HG02763 (cell line): Measurements from ENCODE around the gene HS6ST3.
"Not testable (repeated sequence)": the region's sequence is repeated elsewhere in the genome, so short reads cannot be mapped to it uniquely, and the experiment has no call there.

Experiments
- ATAC-seq: cut with Tn5 transposase; IDR thresholded peaks from one replicate; pipeline ENCODE4 v1.9.1; 2021; ENCODE audit warnings: mild to moderate bottlenecking, moderate library complexity; ENCODE audit not compliant: unreplicated experiment

Gene HS6ST3

DNA sequence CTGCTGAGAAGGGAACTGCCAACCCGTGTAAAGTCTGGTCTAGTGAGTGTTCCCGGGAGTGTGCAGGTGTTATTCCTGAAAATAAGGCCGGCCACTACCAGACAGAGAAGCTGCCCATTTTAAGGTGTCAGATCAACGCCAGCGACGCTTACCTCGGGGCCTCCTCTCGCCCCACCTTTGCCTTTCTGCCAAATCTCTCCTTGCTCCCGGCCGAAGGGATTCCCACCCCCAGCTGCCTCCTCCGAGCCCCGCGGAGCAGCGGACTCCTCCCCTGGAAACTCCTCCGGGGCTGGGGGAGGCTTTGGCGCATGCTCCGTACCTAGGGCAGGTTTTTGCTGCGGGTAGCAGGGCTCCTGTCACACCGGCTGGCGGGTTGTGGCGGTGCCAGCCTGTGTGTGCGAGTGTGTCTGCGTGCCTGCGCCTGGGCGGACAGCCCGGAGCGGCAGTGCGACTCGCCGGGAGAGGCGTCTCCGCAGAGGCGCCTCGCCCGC is at the start of gene HS6ST3:
HS6ST3 (plus strand) TSS at position 359 of the 491 bp plus-strand sequence.
- ATAC-seq: no peak

- ATAC-seq: no peak
These were observed 48.4 kb upstream of the HS6ST3 start for GRCh38 chr13:96041326-96042110.

DNA sequence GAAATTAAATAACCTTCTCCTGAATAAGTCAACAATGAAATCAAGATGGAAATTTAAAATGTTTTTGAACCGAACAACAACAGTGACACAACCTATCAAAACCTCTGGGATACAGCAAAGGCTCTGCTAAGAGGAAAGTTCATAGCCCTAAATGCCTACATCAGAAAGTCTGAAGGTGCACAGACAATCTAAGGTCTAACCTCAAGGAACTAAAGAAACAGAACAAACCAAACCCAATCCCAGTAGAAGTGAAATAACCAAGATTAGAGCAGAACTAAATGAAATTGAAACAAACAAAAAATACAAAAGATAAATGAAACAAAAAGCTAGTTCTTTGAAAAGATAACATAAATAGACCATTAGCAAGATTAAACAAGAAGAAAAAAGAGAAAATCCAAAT is 45.7 kb upstream of the HS6ST3 start:
- no peak for ATAC-seq

- not testable (repeated sequence) for ATAC-seq
These were observed 43.3 kb upstream of the HS6ST3 start for GRCh38 chr13:96046449-96047126.

DNA sequence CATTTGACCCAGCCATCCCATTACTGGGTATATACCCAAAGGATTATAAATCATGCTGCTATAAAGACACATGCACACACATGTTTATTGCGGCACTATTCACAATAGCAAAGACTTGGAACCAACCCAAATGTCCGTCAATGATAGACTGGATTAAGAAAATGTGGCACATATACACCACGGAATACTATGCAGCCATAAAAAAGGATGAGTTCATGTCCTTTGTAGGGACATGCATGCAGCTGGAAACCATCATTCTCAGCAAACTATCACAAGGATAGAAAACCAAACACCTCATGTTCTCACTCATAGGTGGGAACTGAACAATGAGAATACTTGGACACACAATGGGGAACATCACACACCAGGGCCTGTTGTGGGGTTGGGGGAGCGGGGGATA is 39.0 kb upstream of the HS6ST3 start:
- ATAC-seq: not testable (repeated sequence)

GRCh38 chr13:96051491-96051890 is 38.4 kb upstream of the HS6ST3 start:
- ATAC-seq: not testable (repeated sequence)

DNA sequence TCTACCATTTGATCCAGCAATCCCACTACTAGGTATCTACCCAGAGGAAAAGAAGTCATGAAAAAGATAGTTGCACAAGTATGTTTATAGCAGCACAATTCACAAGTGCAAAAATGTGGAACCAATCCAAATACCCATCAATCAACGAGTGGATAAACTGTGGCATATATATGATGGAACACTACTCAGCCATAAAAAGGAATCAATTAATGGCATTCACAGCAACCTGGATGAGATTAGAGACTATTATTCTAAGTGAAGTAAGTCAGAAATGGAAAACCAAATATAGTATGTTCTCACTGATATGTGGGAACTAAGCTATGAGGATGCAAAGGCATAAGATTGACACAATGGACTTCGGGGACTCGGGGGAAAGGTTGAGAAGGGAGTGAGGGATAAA is 38.0 kb upstream of the HS6ST3 start:
- ATAC-seq: not testable (repeated sequence)

- ATAC-seq: peak; percentile 44
These were observed 37.3 kb upstream of the HS6ST3 start for GRCh38 chr13:96052656-96053002.

DNA sequence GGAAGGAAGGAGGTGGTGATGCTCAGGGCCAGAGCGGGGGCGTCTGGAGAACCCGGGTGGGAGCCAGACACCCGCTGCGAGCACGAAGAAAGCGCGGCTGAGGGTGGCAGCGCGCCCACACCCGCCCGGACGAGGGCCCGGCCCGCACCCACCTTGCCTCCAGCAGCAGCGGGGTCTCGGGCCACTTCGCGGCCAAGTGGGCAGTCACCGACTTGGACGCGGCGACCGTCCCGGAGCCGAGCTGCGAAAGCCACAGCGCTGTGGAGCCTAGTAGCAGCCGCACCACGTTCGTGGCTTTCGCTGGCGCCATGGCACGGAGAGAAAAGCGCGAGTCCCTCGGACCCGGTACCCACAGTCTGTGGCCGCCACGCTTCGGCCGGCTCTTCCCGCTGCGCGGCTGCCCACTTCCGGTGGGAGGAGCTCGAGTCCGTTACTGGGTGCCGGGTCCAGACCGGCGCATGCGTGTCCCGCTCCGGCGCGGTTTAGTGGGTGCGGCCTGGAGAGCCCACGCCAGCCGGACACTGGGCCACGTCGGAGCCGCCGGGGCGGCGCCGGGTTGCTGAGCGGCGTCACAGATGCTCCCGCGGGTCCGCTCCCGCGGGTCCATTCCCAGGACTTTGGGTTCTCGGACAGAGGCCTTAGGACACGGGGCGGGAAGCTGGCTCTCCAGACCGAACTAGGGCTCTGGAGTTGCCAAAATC is 36.8 kb upstream of the HS6ST3 start, which contains the start of gene UGGT2:
UGGT2 (minus strand) TSS at position 399 of the 701 bp plus-strand sequence; CDS start at position 310, 89 bp downstream.
- peak; percentile 98 for ATAC-seq

DNA sequence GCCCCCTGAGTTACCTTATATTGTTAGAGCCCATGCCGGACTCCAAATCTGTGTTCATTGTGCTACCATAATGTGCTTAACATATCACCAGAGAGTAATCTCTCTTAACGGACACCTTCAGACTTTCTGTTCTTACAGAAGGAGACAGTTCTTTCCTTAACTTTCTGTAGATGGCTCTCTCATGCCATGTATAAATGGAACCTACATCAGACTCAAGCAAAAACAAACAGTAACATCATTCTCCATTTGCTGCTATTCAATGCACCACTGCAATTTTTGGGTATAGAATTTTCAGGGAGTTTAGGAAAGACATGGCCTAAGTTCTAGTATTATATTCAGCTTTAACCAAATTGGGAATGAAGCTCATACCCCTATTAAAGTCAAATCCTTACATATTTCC is 24.1 kb upstream of the HS6ST3 start:
- ATAC-seq: no peak

DNA sequence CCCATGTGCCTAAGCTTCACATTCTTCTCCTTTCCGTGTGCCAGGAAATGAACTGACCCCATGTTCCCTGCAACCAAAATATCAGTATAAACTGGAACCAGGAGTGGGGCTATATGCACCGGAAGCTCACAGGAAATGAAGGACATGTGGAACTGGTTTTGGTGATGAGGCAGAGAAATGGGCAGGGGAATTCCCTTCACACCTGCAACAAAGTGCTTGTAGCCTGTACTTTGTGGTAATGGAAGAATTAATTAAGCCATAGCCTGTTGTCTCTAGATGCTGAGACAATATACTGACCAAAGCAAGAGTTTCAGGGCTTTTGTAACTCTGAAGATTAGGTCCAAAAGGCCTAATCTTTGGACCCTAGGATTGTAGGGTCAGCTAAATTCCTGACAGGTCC is 21.2 kb upstream of the HS6ST3 start:
- no peak for ATAC-seq

GRCh38 chr13:96071504-96071903 is 18.4 kb upstream of the HS6ST3 start:
- no peak for ATAC-seq

DNA sequence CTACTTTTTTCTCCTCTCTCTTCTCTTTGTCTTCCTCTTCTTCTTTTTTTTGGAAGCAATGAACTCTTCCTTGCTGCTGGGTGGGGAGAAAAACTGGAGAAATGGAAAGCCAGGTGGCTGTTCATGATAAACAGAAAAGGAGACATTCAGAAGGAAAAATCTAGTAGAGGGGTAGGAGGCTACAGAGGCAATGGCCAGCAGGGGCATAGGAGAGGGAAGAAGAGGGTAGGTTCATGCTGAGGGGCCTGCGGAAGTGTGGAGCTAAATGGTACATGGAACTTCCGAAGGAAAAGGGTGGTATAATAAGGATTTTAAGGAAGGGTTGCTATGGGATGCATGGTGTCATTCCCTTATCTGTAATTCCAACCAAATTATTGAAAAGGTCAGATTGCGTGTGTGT is 17.5 kb upstream of the HS6ST3 start:
- no peak for ATAC-seq

DNA sequence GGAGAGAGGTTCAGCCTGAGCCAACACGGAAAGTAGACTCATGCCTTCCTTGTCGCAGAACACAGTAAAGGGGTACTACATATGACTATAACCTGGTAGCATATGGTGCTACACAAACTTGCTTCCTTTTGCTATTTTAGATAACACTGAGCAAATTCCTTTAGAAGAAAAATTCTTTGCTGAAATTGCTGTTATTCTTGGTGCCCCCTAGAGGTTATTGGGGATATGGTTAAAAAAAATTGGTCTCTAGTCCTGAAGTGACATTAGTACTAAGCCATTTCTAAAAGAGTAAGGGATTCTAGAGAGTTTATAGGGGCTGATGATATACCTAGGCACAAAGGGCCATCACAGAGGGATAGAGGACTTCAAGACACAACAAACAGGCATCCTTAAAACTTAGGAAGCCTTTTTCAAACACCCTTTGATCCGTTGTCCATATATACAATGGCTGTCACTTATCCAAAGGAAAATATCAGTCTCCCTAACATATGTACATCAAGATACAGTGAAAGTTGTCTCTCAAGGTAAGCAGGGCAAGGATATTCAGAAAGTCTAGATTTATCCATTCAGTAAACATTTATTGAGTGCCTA is 13.9 kb upstream of the HS6ST3 start:
- ATAC-seq: no peak

DNA sequence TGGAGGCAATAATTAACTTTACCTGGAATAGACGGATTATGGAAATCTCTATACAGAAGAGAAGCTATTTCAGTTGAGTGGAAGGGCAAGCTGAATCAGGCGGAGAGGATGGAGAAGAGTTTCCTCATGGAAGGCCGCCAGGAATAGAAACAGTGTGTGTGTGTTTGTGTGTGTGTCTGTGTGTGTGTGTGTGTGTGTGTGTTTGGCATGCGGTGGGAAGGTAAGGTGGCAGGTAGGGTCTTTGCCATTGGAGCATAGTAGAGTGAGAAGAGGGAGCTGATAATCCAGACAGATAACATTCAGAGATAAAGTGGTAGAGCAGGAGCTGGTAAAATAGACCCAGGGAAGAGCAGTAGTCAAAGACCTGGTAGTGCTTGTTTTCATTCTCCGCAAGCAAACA is 9.2 kb upstream of the HS6ST3 start:
- ATAC-seq: no peak

- ATAC-seq: no peak
These were observed 8.0 kb upstream of the HS6ST3 start for GRCh38 chr13:96081888-96082287.

- no peak for ATAC-seq
These were observed 7.3 kb upstream of the HS6ST3 start for GRCh38 chr13:96082640-96083039.

GRCh38 chr13:96086736-96087135 is 3.2 kb upstream of the HS6ST3 start:
- no peak for ATAC-seq

- no peak for ATAC-seq
These were observed 768 bp upstream of the HS6ST3 start for GRCh38 chr13:96089139-96089538.

GRCh38 chr13:96090240-96091101 is 564 bp downstream of the HS6ST3 start:
- no peak for ATAC-seq
